NCI-H2081 treated with DMSO at 0.1 percent for 48 hours (cell line): ENCODE measurements around the gene LCORL.
"Not testable (repeated sequence)": the region's sequence is repeated elsewhere in the genome, so short reads cannot be mapped to it uniquely, and the experiment has no call there.

Experiments used
- DNase-seq: peaks from one replicate; lab custom pipeline; 2025; lab: John Stamatoyannopoulos, UW

Gene LCORL

GRCh38 chr4:17932041-17932440 is 89.5 kb downstream of the LCORL start:
- no peak for DNase-seq

- DNase-seq, result no peak
Measured at GRCh38 chr4:17930256-17930655, 91.3 kb downstream of the LCORL start.

GRCh38 chr4:17924189-17924588 is 97.4 kb downstream of the LCORL start:
- DNase-seq, result no peak

- no peak for DNase-seq
Measured at GRCh38 chr4:17921451-17921850, 100.1 kb downstream of the LCORL start.

- DNase-seq, result no peak
Measured at GRCh38 chr4:17920681-17921080, 100.9 kb downstream of the LCORL start.

GRCh38 chr4:17915439-17915838 is 106.1 kb downstream of the LCORL start:
- DNase-seq, result no peak

GRCh38 chr4:17912011-17912410 is 109.5 kb downstream of the LCORL start:
- no peak for DNase-seq

- DNase-seq, result no peak
Measured at GRCh38 chr4:17911608-17912007, 109.9 kb downstream of the LCORL start.

- peak; percentile 35 for DNase-seq
Measured at GRCh38 chr4:17898553-17899055, 123.0 kb downstream of the LCORL start.

GRCh38 chr4:17895481-17895880 is 126.1 kb downstream of the LCORL start:
- DNase-seq, result no peak

- DNase-seq, result no peak
Measured at GRCh38 chr4:17894421-17894820, 127.1 kb downstream of the LCORL start.

GRCh38 chr4:17889692-17890091 is 131.9 kb downstream of the LCORL start:
- no peak for DNase-seq

GRCh38 chr4:17884511-17884910 is 137.0 kb downstream of the LCORL start:
- DNase-seq, result no peak

- no peak for DNase-seq
Measured at GRCh38 chr4:17884063-17884462, 137.5 kb downstream of the LCORL start.

GRCh38 chr4:17877661-17878060 is 143.9 kb downstream of the LCORL start:
- no peak for DNase-seq

GRCh38 chr4:17876943-17877342 is 144.6 kb downstream of the LCORL start:
- no peak for DNase-seq

- no peak for DNase-seq
Measured at GRCh38 chr4:17875402-17876070, 146.0 kb downstream of the LCORL start.

GRCh38 chr4:17869327-17869726 is 152.2 kb downstream of the LCORL start:
- no peak for DNase-seq

GRCh38 chr4:17867276-17867675 is 154.3 kb downstream of the LCORL start:
- DNase-seq, result no peak

- DNase-seq, result no peak
Measured at GRCh38 chr4:17866810-17867209, 154.7 kb downstream of the LCORL start.

GRCh38 chr4:17865866-17866363 is 155.6 kb downstream of the LCORL start:
- DNase-seq, result no peak

- not testable (repeated sequence) for DNase-seq
Measured at GRCh38 chr4:17861906-17862305, 159.6 kb downstream of the LCORL start.

- no peak for DNase-seq
Measured at GRCh38 chr4:17859793-17860406, 161.7 kb downstream of the LCORL start.

GRCh38 chr4:17854036-17854435 is 167.5 kb downstream of the LCORL start:
- DNase-seq, result no peak
